Measurements from ENCODE around the gene HIVEP3.

Gene HIVEP3

GRCh38 chr1:41950820-41951219, 32.1 kb upstream of the HIVEP3 start:
- TF ChIP-seq TCF12 (IDR thresholded peaks at IDR 0.05; ENCODE audit: low read depth), result no peak

DNA sequence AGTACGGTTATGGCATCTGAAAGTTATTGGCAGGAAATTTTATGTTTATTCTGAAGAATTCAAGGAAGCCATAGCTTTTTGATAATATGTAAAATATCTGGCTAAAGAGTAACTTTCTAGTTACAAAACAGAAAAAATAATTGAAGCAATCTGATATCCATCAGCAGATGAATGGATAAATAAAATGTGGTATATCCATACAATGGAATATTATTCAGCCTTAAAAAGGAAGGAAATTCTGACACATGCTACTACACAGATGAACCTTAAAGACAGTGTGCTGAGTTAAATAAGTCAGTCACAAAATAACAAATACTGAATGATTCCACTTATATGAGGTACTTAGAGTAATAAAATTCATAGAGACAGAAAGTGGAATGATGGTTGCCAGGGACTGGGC, 25.0 kb upstream of the HIVEP3 start:
- TF ChIP-seq, protein P1, sequence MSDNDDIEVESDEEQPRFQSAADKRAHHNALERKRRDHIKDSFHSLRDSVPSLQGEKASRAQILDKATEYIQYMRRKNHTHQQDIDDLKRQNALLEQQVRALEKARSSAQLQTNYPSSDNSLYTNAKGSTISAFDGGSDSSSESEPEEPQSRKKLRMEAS (IDR thresholded peaks at IDR 0.05), result no peak
- TF ChIP-seq EP300 (IDR thresholded peaks at IDR 0.05; ENCODE audit: borderline replicate concordance) (no peak), FOXM1 (IDR thresholded peaks at IDR 0.05; ENCODE audit: borderline replicate concordance, low read depth) (no peak), RAD21 (IDR thresholded peaks at IDR 0.05; ENCODE audit: low read depth) (no peak), TAF1 (IDR thresholded peaks at IDR 0.05; ENCODE audit: low read depth) (no peak)
- TF ChIP-seq, protein P2, sequence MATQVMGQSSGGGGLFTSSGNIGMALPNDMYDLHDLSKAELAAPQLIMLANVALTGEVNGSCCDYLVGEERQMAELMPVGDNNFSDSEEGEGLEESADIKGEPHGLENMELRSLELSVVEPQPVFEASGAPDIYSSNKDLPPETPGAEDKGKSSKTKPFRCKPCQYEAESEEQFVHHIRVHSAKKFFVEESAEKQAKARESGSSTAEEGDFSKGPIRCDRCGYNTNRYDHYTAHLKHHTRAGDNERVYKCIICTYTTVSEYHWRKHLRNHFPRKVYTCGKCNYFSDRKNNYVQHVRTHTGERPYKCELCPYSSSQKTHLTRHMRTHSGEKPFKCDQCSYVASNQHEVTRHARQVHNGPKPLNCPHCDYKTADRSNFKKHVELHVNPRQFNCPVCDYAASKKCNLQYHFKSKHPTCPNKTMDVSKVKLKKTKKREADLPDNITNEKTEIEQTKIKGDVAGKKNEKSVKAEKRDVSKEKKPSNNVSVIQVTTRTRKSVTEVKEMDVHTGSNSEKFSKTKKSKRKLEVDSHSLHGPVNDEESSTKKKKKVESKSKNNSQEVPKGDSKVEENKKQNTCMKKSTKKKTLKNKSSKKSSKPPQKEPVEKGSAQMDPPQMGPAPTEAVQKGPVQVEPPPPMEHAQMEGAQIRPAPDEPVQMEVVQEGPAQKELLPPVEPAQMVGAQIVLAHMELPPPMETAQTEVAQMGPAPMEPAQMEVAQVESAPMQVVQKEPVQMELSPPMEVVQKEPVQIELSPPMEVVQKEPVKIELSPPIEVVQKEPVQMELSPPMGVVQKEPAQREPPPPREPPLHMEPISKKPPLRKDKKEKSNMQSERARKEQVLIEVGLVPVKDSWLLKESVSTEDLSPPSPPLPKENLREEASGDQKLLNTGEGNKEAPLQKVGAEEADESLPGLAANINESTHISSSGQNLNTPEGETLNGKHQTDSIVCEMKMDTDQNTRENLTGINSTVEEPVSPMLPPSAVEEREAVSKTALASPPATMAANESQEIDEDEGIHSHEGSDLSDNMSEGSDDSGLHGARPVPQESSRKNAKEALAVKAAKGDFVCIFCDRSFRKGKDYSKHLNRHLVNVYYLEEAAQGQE (IDR thresholded peaks at IDR 0.05; ENCODE audit: low read depth), result no peak

- TF ChIP-seq NFIC (IDR thresholded peaks at IDR 0.05) (no peak), TAF1 (IDR thresholded peaks at IDR 0.05; ENCODE audit: low read depth) (no peak), TEAD4 (IDR thresholded peaks at IDR 0.05) (no peak)
Measured at GRCh38 chr1:41942278-41942677, 23.6 kb upstream of the HIVEP3 start.

DNA sequence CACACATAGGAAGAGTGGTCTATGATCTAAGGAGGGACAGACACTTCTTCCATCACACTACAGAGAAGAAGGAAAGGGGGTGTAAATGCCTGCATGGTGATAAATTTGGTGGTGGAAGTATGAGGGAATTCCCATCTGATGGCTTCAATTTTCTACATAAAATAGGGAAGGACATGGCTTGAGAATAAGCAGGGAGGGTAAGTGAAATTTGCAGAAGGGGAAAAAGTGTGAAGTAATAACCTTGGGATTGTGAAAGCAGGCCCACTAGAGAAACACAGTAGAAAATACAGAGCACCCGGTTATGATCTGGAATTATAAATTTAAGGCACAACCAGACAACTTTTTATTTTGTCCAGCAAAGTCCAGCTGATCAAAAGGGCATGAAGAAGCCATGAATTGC, 22.7 kb upstream of the HIVEP3 start:
- TF ChIP-seq EGR1 (IDR thresholded peaks at IDR 0.05) (no peak), RAD21 (IDR thresholded peaks at IDR 0.05; ENCODE audit: low read depth) (no peak), TAF1 (IDR thresholded peaks at IDR 0.05; ENCODE audit: low read depth) (no peak)
- TF ChIP-seq, protein P3, sequence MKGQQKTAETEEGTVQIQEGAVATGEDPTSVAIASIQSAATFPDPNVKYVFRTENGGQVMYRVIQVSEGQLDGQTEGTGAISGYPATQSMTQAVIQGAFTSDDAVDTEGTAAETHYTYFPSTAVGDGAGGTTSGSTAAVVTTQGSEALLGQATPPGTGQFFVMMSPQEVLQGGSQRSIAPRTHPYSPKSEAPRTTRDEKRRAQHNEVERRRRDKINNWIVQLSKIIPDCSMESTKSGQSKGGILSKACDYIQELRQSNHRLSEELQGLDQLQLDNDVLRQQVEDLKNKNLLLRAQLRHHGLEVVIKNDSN (IDR thresholded peaks at IDR 0.05), result no peak
- TF ChIP-seq, protein P1 (IDR thresholded peaks at IDR 0.05), result no peak

GRCh38 chr1:41939194-41939593, 20.5 kb upstream of the HIVEP3 start:
- TF ChIP-seq RAD21 (IDR thresholded peaks at IDR 0.05; ENCODE audit: low read depth) (peak; percentile 5; the same call in 1 of the 2 replicates), TCF12 (IDR thresholded peaks at IDR 0.05; ENCODE audit: low read depth) (no peak), NFIC (IDR thresholded peaks at IDR 0.05) (no peak), TEAD4 (IDR thresholded peaks at IDR 0.05) (no peak), ZBTB7A (IDR thresholded peaks at IDR 0.05; ENCODE audit: low read depth) (no peak)
- TF ChIP-seq, protein P3 (IDR thresholded peaks at IDR 0.05), result no peak
- TF ChIP-seq, protein P2 (IDR thresholded peaks at IDR 0.05; ENCODE audit: low read depth), result peak; percentile 90

DNA sequence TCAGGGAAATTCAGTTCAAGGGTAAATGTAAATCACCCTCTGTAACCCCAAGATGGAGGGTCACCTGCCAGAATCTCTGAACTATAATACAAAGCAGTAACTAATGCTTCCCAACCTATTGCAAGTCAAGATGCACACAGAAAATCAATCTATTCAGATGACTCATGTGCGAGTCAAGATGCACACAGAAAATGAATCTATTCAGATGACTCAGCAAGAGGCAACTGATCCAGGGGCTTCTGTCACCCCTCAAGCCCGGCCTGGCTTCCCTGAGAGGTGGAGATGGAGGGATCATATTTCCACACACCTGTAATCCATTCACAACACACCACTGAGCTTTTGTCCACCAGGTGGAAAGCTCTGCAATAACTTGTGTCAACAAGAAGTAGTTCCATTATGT, 17.4 kb upstream of the HIVEP3 start:
- TF ChIP-seq TCF12 (IDR thresholded peaks at IDR 0.05; ENCODE audit: low read depth) (no peak), CREB1 (IDR thresholded peaks at IDR 0.05; ENCODE audit: low read depth) (no peak)

- TF ChIP-seq YY1 (IDR thresholded peaks at IDR 0.05; ENCODE audit: low read depth) (no peak), ZBTB7A (IDR thresholded peaks at IDR 0.05; ENCODE audit: low read depth) (no peak), TCF12 (IDR thresholded peaks at IDR 0.05; ENCODE audit: low read depth) (no peak), TEAD4 (IDR thresholded peaks at IDR 0.05) (no peak), CREB1 (IDR thresholded peaks at IDR 0.05; ENCODE audit: low read depth) (no peak), RAD21 (IDR thresholded peaks at IDR 0.05; ENCODE audit: low read depth) (no peak), EGR1 (IDR thresholded peaks at IDR 0.05) (no peak), EP300 (IDR thresholded peaks at IDR 0.05; ENCODE audit: borderline replicate concordance) (no peak), NFIC (IDR thresholded peaks at IDR 0.05) (no peak), FOXM1 (IDR thresholded peaks at IDR 0.05; ENCODE audit: borderline replicate concordance, low read depth) (no peak), TAF1 (IDR thresholded peaks at IDR 0.05; ENCODE audit: low read depth) (no peak), CEBPB (IDR thresholded peaks at IDR 0.05) (no peak)
- TF ChIP-seq, protein P2 (IDR thresholded peaks at IDR 0.05; ENCODE audit: low read depth), result no peak
- TF ChIP-seq, protein P3 (IDR thresholded peaks at IDR 0.05), result no peak
- TF ChIP-seq, protein P1 (IDR thresholded peaks at IDR 0.05), result no peak
Measured at GRCh38 chr1:41935226-41935625, 16.5 kb upstream of the HIVEP3 start.
